HepG2 (cell line): ENCODE results near the gene SREBF1. TPM values are rescaled to one million over a fixed set of nuclear protein-coding genes. Genes with fewer than 3 reads are reported as not detected.

Experiments used
- ASH2L ChIP-seq: fragments of 300-600, 200-600 bp; sonication (generic); IDR thresholded peaks from 2 replicates; pipeline ENCODE4 v1.7.0; 2017; ENCODE audit warnings: low read depth, mild to moderate bottlenecking, moderate library complexity, mixed read lengths, low read length; ENCODE audit not compliant: insufficient read length
- IRX3 ChIP-seq: sonication (generic); formaldehyde crosslinking; IDR thresholded peaks from 2 replicates; pipeline ENCODE4 v1.8.1; 2023; ENCODE audit warnings: mild to moderate bottlenecking, low read depth, missing genetic modification reagents, borderline replicate concordance
- KLF15 ChIP-seq: sonication (generic); formaldehyde crosslinking; IDR thresholded peaks from 2 replicates; pipeline ENCODE4 v1.8.1; 2023; ENCODE audit warnings: borderline replicate concordance, mild to moderate bottlenecking, inconsistent platforms, missing genetic modification reagents, mixed read lengths
- LCORL ChIP-seq, 2 experiments: fragments of 450-650 bp in 1 of 2; sonication (generic) in 1 of 2; formaldehyde crosslinking in 1 of 2; IDR thresholded peaks; 2 replicates each; pipeline versions ENCODE4 v1.5.0 to v1.6.1; 2017 to 2020; ENCODE audit warnings: antibody characterized with exemption in 1 of 2, missing genetic modification reagents in 1 of 2
- SNAPC5 ChIP-seq: sonication (generic); formaldehyde crosslinking; IDR thresholded peaks from 2 replicates; pipeline ENCODE4 v1.8.1; 2023; ENCODE audit warnings: mild to moderate bottlenecking, missing genetic modification reagents, borderline replicate concordance
- STAT6 ChIP-seq: sonication (generic); formaldehyde crosslinking; IDR thresholded peaks from 2 replicates; pipeline ENCODE4 v1.4.0; 2020; ENCODE audit warnings: missing genetic modification reagents, mild to moderate bottlenecking, borderline replicate concordance
- TEF ChIP-seq: sonication (generic); formaldehyde crosslinking; IDR thresholded peaks from 2 replicates; pipeline ENCODE4 v1.5.0; 2020; ENCODE audit warnings: missing genetic modification reagents
- YEATS4 ChIP-seq: sonication (generic); formaldehyde crosslinking; IDR thresholded peaks from 2 replicates; pipeline ENCODE4 v1.4.0; 2020; ENCODE audit warnings: missing genetic modification reagents, borderline replicate concordance
- ZBTB40 ChIP-seq, 2 experiments: fragments of 450-650 bp in 1 of 2; sonication (generic) in 1 of 2; formaldehyde crosslinking in 1 of 2; IDR thresholded peaks; 2 replicates each; pipeline versions ENCODE4 v1.6.1 to v1.8.0; 2016 to 2022; ENCODE audit warnings: antibody characterized with exemption in 1 of 2, mild to moderate bottlenecking in 1 of 2, missing genetic modification reagents in 1 of 2
- ZNF343 ChIP-seq: sonication (generic); formaldehyde crosslinking; IDR thresholded peaks from 2 replicates; pipeline ENCODE4 v1.4.0; 2020; ENCODE audit warnings: mild to moderate bottlenecking, missing genetic modification reagents
- ZNF614 ChIP-seq: IDR thresholded peaks from 2 replicates; pipeline ENCODE4 v1.6.1; 2018; ENCODE audit warnings: missing biosample characterization, missing genetic modification reagents, inconsistent platforms, borderline replicate concordance
- ZNF782 ChIP-seq: sonication (generic); formaldehyde crosslinking; IDR thresholded peaks from 2 replicates; pipeline ENCODE4 v1.4.0; 2020; ENCODE audit warnings: missing genetic modification reagents, mild to moderate bottlenecking, borderline replicate concordance
- ZZZ3 ChIP-seq: sonication (generic); formaldehyde crosslinking; IDR thresholded peaks from 2 replicates; pipeline ENCODE4 v1.4.0; 2020; ENCODE audit warnings: missing genetic modification reagents, mild to moderate bottlenecking, borderline replicate concordance
- polyA plus RNA-seq, 8 experiments: library from polyadenylated mRNA; depleted of rRNA in 3 of 8; stranded (reverse) in 7 of 8; unstranded in 1 of 8; fragments of >200 nt; fragmentation: Illumina TruSeq in 4 of 8; extraction: Trizol in 4 of 8; gene quantifications; 2 replicates each; pipeline versions ENCODE4 v1.2.1 to v1.2.3, GENCODE V29; 2011 to 2016; ENCODE audit warnings: low read depth in 4 of 8, missing spikeins in 1 of 8, mixed read lengths in 1 of 8; ENCODE audit not compliant: insufficient read depth in 1 of 8
- total RNA-seq, 5 experiments: library from RNA; depleted of rRNA; stranded (reverse); fragments of >200 nt; fragmentation: Illumina TruSeq; extraction: Trizol; gene quantifications; 2 replicates each; pipeline ENCODE4 v1.2.3, GENCODE V29; 2016; ENCODE audit warnings: low read depth in 1 of 5

The SREBF1 gene
- total and polyA plus RNA-seq, 2 of the 13 experiments (the other 11 are each of a cell fraction or from before 2014, with no cell fraction given): 34.3 to 38.0 TPM

- TF ChIP-seq ZBTB40 (IDR thresholded peaks at IDR 0.05) (no peak), ZBTB40 (CRISPR knock-in tag; IDR thresholded peaks at IDR 0.05) (no peak), STAT6 (CRISPR knock-in tag) (no peak), ZNF782 (CRISPR knock-in tag) (no peak), ZZZ3 (CRISPR knock-in tag) (no peak), ZNF614 (CRISPR knock-in tag) (peak; percentile 64; the same call in 1 of the 2 replicates), ZNF343 (CRISPR knock-in tag) (no peak), ASH2L (peak; percentile 51), SNAPC5 (CRISPR knock-in tag) (no peak), LCORL (IDR thresholded peaks at IDR 0.05) (no peak), LCORL (CRISPR knock-in tag; IDR thresholded peaks at IDR 0.05) (peak; percentile 37; the same call in 1 of the 2 replicates), KLF15 (CRISPR knock-in tag) (peak; percentile 44; the same call in 1 of the 2 replicates), YEATS4 (CRISPR knock-in tag) (0 out of 2 replicates have a peak, but pooled peaks have one; percentile 39), IRX3 (CRISPR knock-in tag) (no peak), TEF (CRISPR knock-in tag) (no peak)
Measured at GRCh38 chr17:17812211-17813054, 24.4 kb downstream of the SREBF1 start (continued).
